GM19193 (cell line): ENCODE results near the gene RAB40B.

Experiments used
- POLR2A ChIP-seq: IDR thresholded peaks from 4 replicates; pipeline ENCODE4 v1.6.1; 2011; ENCODE audit not compliant: insufficient read depth, insufficient read length; ENCODE audit errors: extremely low read depth

The RAB40B gene

GRCh38 chr17:82703935-82704865, 5.7 kb upstream of the RAB40B start:
- no peak for TF ChIP-seq POLR2A

- TF ChIP-seq POLR2A, result no peak
These were observed 4.7 kb upstream of the RAB40B start for GRCh38 chr17:82703036-82703745.

GRCh38 chr17:82702231-82702927, 3.9 kb upstream of the RAB40B start:
- TF ChIP-seq POLR2A, result no peak

GRCh38 chr17:82699551-82699950, 1.1 kb upstream of the RAB40B start:
- no peak for TF ChIP-seq POLR2A

GRCh38 chr17:82698974-82699442, 510 bp upstream of the RAB40B start:
- TF ChIP-seq POLR2A, result no peak

- TF ChIP-seq POLR2A, result no peak
These were observed 762 bp downstream of the RAB40B start for GRCh38 chr17:82697808-82698064.

- no peak for TF ChIP-seq POLR2A
These were observed 1.3 kb downstream of the RAB40B start for GRCh38 chr17:82696916-82697807.

GRCh38 chr17:82696259-82696658, 2.2 kb downstream of the RAB40B start:
- TF ChIP-seq POLR2A, result no peak

GRCh38 chr17:82694647-82695046, 3.9 kb downstream of the RAB40B start:
- no peak for TF ChIP-seq POLR2A

GRCh38 chr17:82693168-82693867, 5.2 kb downstream of the RAB40B start:
- TF ChIP-seq POLR2A, result no peak

GRCh38 chr17:82692268-82692667, 6.2 kb downstream of the RAB40B start:
- no peak for TF ChIP-seq POLR2A

GRCh38 chr17:82691714-82692113, 6.8 kb downstream of the RAB40B start:
- no peak for TF ChIP-seq POLR2A

- no peak for TF ChIP-seq POLR2A
These were observed 7.6 kb downstream of the RAB40B start for GRCh38 chr17:82690786-82691489.

GRCh38 chr17:82689077-82689476, 9.4 kb downstream of the RAB40B start:
- TF ChIP-seq POLR2A, result no peak

- no peak for TF ChIP-seq POLR2A
These were observed 10.6 kb downstream of the RAB40B start for GRCh38 chr17:82687871-82688270.
